ENCODE data around the gene RRAGD.

Gene RRAGD

DNA sequence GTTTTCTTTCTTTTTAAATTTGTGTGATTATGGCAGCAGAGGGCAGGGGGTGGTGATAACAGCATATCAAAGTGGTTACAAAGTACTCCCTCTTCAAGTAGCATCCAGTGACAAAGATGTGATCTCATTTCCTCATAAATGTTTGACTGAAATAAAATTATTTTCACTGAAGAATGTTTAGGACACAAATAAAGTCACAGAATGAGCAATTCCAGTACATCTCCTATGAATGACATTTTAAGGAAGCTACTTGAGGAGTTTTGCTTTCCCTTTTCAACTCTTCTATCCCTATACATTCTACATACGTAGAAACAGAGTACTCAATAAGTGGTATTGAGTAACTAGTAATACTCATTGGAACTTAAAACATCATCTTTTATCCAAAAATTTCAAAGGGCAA is 83.1 kb downstream of the RRAGD start:
- DNase-seq: no peak

GRCh38 chr6:89324304-89324703 is 87.8 kb downstream of the RRAGD start:
- DNase-seq: no peak

DNA sequence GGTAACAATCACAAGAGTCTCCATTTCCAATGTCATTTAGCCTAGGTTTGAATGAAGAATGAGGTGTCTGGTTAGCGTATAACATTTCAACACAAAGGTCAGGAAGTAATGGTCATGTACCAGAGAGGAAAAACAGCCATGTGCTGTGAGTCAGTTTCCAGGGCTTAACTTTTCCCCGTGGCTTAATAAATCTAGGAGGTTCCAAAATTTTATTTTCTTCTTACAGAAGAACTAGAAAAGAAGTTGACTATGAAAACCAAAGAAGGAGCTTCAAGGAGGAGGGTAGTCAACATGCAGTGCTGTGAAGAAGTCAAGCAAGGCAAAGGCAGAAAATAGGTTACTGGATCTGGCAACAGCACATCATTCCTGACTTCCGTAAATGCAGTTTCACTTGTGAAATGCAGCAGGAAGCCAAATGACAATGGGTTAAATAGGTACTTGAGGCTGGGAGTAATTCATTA is 88.5 kb downstream of the RRAGD start:
- no peak for DNase-seq

GRCh38 chr6:89321131-89321970 is 90.7 kb downstream of the RRAGD start:
- DNase-seq: no peak

GRCh38 chr6:89320012-89320559 is 92.0 kb downstream of the RRAGD start:
- DNase-seq: no peak

DNA sequence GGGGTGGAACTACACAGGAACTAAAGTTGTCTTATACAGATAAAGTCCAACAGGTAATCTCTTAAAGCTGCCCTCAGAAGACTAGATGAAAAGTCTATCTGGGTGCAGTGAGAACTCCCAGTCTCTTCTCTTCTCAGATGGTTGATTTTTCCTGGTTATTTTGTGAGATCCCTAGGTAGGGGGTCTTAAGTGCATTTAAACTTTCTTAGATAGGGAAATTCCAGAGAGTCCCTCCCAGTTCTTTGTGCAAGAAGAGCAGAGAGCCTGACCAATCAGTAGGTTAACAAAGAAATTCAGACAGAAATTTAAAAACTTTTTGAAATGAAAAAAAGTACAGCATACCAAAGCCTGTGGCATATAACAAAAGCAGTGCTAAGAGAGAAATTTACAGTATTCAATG is 95.0 kb downstream of the RRAGD start:
- no peak for DNase-seq

GRCh38 chr6:89315249-89315885 is 96.7 kb downstream of the RRAGD start, which contains the start of gene GABRR2:
GABRR2 (minus strand) TSS chr6:89315299; CDS start chr6:89315165, 134 bp downstream.
- DNase-seq: no peak

- peak; percentile 42 for DNase-seq
Measured at GRCh38 chr6:89314692-89315091, 97.4 kb downstream of the RRAGD start.

Measured in NCI-H345 (cell line).